Measurements from ENCODE around the gene SMIM32. TPM values are rescaled to one million over a fixed set of nuclear protein-coding genes. Genes with fewer than 3 reads are reported as not detected.

Gene SMIM32
- total and polyA plus RNA-seq, 2 experiments from 2014 or later, result 0.27 to 0.56 TPM

DNA sequence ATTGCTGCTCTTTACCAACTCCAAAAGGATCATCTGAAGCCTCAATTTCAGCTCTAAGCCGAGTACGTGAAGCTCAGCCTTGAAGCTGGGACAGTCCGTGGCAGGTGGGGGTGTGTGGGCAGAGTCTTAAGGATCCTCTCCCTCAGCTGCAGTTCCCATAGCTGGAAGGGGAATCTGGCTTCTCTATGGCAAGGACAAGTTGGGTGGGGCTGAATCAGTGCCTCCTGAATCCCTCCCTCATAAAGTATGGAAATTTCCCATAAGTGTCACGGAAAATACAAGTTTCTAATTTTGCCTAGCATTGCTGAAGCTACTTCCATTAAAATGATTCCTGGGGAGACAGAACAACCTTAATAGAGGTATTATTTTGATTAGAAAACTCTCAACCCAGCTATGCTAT is 47.9 kb upstream of the SMIM32 start (continued):
- TF ChIP-seq ZNF462 (CRISPR knock-in tag; IDR thresholded peaks at IDR 0.05) (no peak), REST (IDR thresholded peaks at IDR 0.05; ENCODE audit: unreplicated experiment) (no peak), ZNF114 (CRISPR knock-in tag; IDR thresholded peaks at IDR 0.05) (no peak), EZH2 (IDR thresholded peaks at IDR 0.05; ENCODE audit: low read depth, unreplicated experiment) (no peak), JUNB (IDR thresholded peaks at IDR 0.05; ENCODE audit: unreplicated experiment) (no peak)
- TF ChIP-seq, protein P1, sequence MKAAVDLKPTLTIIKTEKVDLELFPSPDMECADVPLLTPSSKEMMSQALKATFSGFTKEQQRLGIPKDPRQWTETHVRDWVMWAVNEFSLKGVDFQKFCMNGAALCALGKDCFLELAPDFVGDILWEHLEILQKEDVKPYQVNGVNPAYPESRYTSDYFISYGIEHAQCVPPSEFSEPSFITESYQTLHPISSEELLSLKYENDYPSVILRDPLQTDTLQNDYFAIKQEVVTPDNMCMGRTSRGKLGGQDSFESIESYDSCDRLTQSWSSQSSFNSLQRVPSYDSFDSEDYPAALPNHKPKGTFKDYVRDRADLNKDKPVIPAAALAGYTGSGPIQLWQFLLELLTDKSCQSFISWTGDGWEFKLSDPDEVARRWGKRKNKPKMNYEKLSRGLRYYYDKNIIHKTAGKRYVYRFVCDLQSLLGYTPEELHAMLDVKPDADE (IDR thresholded peaks at IDR 0.05), result no peak

Data from GM23338 (cell line).